GM23248 (cell line): ENCODE results near the gene SCTR. TPM values are rescaled to one million over a fixed set of nuclear protein-coding genes. Genes with fewer than 3 reads are reported as not detected.
A peak's percentile ranks its signal among the peaks of the same experiment; 100 is the strongest.

ENCODE experiments used
- DNase-seq: peaks from one replicate; pipeline ENCODE4 v3.0.0-alpha.2; 2015
- H2AFZ ChIP-seq: fragments of 200-600 bp; sonication (generic); 2 replicates; pipeline ENCODE4 v1.6.1; 2016; ENCODE audit warnings: antibody characterized with exemption
- H3F3A ChIP-seq: fragments of 200-600 bp; sonication (generic); 2 replicates; pipeline ENCODE4 v1.6.1; 2016; ENCODE audit warnings: mild to moderate bottlenecking, antibody characterized with exemption, mixed run types; ENCODE audit not compliant: insufficient read depth
- H3K27ac ChIP-seq: fragments of 200-600 bp; sonication (generic); 2 replicates; pipeline ENCODE4 v1.5.1; 2016; ENCODE audit warnings: mild to moderate bottlenecking
- H3K27me3 ChIP-seq: fragments of 200-600 bp; sonication (generic); replicated peaks from 2 replicates; pipeline ENCODE4 v1.6.1; 2016; ENCODE audit warnings: mild to moderate bottlenecking; ENCODE audit not compliant: insufficient read depth
- H3K36me3 ChIP-seq: fragments of 200-600 bp; sonication (generic); 2 replicates; pipeline ENCODE4 v1.6.1; 2016; ENCODE audit warnings: low read depth, mild to moderate bottlenecking
- H3K4me1 ChIP-seq: fragments of 200-600 bp; sonication (generic); 2 replicates; pipeline ENCODE4 v1.6.1; 2016; ENCODE audit warnings: mild to moderate bottlenecking; ENCODE audit not compliant: insufficient read depth
- H3K4me2 ChIP-seq: fragments of 200-600 bp; sonication (generic); one replicate; pipeline ENCODE4 v1.6.1; 2016; ENCODE audit warnings: mild to moderate bottlenecking; ENCODE audit not compliant: unreplicated experiment
- H3K4me3 ChIP-seq: fragments of 200-600 bp; sonication (generic); 2 replicates; pipeline ENCODE4 v1.5.1; 2016; ENCODE audit warnings: mild to moderate bottlenecking
- H3K79me2 ChIP-seq: fragments of 200-600 bp; sonication (generic); 2 replicates; pipeline ENCODE4 v1.6.1; 2016; ENCODE audit warnings: mild to moderate bottlenecking; ENCODE audit not compliant: insufficient read depth
- H3K9ac ChIP-seq: fragments of 200-600 bp; sonication (generic); 2 replicates; pipeline ENCODE4 v1.6.1; 2016; ENCODE audit warnings: mild to moderate bottlenecking
- H3K9me2 ChIP-seq: fragments of 200-600 bp; sonication (generic); 2 replicates; pipeline ENCODE4 v1.6.1; 2016; ENCODE audit warnings: mixed run types, mild to moderate bottlenecking, moderate library complexity; ENCODE audit not compliant: insufficient read depth
- H3K9me3 ChIP-seq: fragments of 200-600 bp; sonication (generic); one replicate; pipeline ENCODE4 v1.6.1; 2017; ENCODE audit warnings: low read depth
- H4K20me1 ChIP-seq: fragments of 200-600 bp; sonication (generic); 2 replicates; pipeline ENCODE4 v1.6.0; 2016; ENCODE audit not compliant: insufficient read depth
- EZH2 ChIP-seq: fragments of 200-600 bp; sonication (generic); IDR thresholded peaks from 2 replicates; pipeline ENCODE4 v1.6.1; 2018; ENCODE audit warnings: antibody characterized with exemption, mild to moderate bottlenecking; ENCODE audit not compliant: insufficient read depth, poor library complexity, severe bottlenecking
- EZH2phosphoT487 ChIP-seq: fragments of 200-600 bp; sonication (generic); IDR thresholded peaks from 2 replicates; pipeline ENCODE4 v1.6.1; 2018; ENCODE audit warnings: antibody characterized with exemption, moderate library complexity, mild to moderate bottlenecking, low read depth; ENCODE audit not compliant: insufficient read depth
- WGBS, 2 experiments: methylation state at CpG; one replicate each; pipeline ENCODE4 v1.1.6; 2015 to 2017; ENCODE audit warnings: low lambda C conversion rate in 2 of 2, low coverage in 1 of 2; ENCODE audit errors: missing lambda C conversion rate in 2 of 2; 5-methylcytosine and 5-hydroxymethylcytosine counted together
- in situ Hi-C: fragments of 300-500 bp; cut with MboI; formaldehyde crosslinking; loops from 2 replicates; pipeline ENCODE4 v1.15.0; 2020
- polyA plus RNA-seq: library from polyadenylated mRNA; unstranded; fragments of >200 nt; fragmentation: Nextera tagmentation; extraction: Ambion mirVana; gene quantifications from 2 replicates; pipeline ENCODE4 v1.2.1, GENCODE V29; 2016
- total RNA-seq: library from RNA; depleted of rRNA; stranded (reverse); fragments of >200 nt; shearing (Covaris generic); gene quantifications from 2 replicates; pipeline ENCODE4 v1.2.3, GENCODE V29; 2014

Gene SCTR
- total and polyA plus RNA-seq, 2 experiments from 2014 or later, result not detected

DNA sequence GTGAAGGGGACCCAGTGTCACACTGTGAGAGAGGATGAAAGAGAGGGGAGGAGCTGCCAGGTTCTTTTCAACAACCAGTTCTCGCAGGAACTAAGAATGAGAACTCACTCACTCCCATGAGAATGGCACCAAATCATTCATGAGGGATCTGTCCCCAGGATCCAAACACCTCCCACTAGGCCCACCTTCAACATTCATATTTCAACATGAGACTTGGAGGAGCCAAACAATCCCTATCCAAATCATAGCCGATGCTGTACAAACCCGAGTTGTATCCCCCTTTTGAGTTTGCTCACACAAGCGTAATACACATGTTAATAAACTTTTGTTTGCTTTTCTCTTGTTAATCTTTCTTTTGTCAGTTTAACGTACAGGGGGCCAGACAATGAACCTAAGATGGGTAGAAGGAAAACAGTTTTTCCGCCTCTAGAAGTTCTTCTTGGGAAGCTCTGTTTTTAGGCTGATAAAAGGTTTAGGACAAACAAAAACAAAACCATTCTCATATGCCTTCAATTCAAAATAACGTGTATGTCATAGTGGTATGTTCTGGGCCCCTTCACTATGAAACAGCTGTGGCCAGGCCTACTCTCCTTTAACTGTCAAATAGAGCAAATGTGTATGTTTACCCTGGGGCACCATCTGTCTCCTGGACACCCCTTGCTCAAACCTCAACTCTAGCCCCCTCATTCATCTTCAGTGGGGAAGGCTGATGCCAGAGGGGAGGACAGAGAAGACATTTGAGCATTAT is 101.7 kb downstream of the SCTR start:
- in situ Hi-C loops, result no loop called here
- Histone ChIP-seq H4K20me1 (no peaks in the 10 kb centered on the region), H3K4me1 (peaks cover 10% of the 10 kb centered on the region), H3K27me3 (peaks cover 6% of the 10 kb centered on the region; the same call in 1 of the 2 replicates), H3F3A (no peaks in the 10 kb centered on the region), H3K79me2 (no peaks in the 10 kb centered on the region), H3K9me2 (no peaks in the 10 kb centered on the region), H2AFZ (no peak overlapping the region), H3K4me3 (no peak overlapping the region), H3K36me3 (no peaks in the 10 kb centered on the region), H3K4me2 (no peak overlapping the region), H3K9ac (no peak overlapping the region), H3K27ac (no peak overlapping the region), H3K9me3 (no peaks in the 10 kb centered on the region)
- DNase-seq, result no peak
- whole genome bisulfite sequencing, 2 experiments, result 83 to 86% methylated on average over 7 of the region's 7 CpGs
- no peak for TF ChIP-seq EZH2
- no peak for TF ChIP-seq EZH2phosphoT487

GRCh38 chr2:119421741-119422140 is 102.5 kb downstream of the SCTR start:
- H3K27me3 ChIP-seq, result peaks cover 5% of the 10 kb centered on the region; the same call in 1 of the 2 replicates
- DNase-seq, result peak; percentile 17

GRCh38 chr2:119421304-119421703 is 103.0 kb downstream of the SCTR start:
- TF ChIP-seq EZH2 (no peak), EZH2phosphoT487 (no peak)
- H4K20me1 ChIP-seq, result no peaks in the 10 kb centered on the region
- no peaks in the 10 kb centered on the region for H3K9me3 ChIP-seq
- H3K79me2 ChIP-seq, result no peaks in the 10 kb centered on the region
- H3K4me2 ChIP-seq, result no peak overlapping the region
- no peak overlapping the region for H3K9ac ChIP-seq
- no peak overlapping the region for H3K4me3 ChIP-seq
- no peak for DNase-seq
- H3K27me3 ChIP-seq, result peaks cover under 1% of the 10 kb centered on the region; the same call in 1 of the 2 replicates
- peaks cover 10% of the 10 kb centered on the region for H3K4me1 ChIP-seq
- H2AFZ ChIP-seq, result no peak overlapping the region
- no peaks in the 10 kb centered on the region for H3K9me2 ChIP-seq
- no peaks in the 10 kb centered on the region for H3K36me3 ChIP-seq
- in situ Hi-C loops, result no loop called here
- H3F3A ChIP-seq, result no peaks in the 10 kb centered on the region
- no peak overlapping the region for H3K27ac ChIP-seq
- 75 to 100% methylated on average over 1 of the region's 1 CpG for WGBS, 2 experiments

More at GRCh38 chr2:119421741-119422140, 102.5 kb downstream of the SCTR start:
- Histone ChIP-seq H3K4me2 (no peak overlapping the region), H3F3A (no peaks in the 10 kb centered on the region), H3K9me3 (no peaks in the 10 kb centered on the region), H3K9me2 (no peaks in the 10 kb centered on the region), H3K4me3 (no peak overlapping the region), H3K36me3 (no peaks in the 10 kb centered on the region), H4K20me1 (no peaks in the 10 kb centered on the region), H3K27ac (no peak overlapping the region), H2AFZ (no peak overlapping the region), H3K4me1 (peaks cover 10% of the 10 kb centered on the region), H3K79me2 (no peaks in the 10 kb centered on the region), H3K9ac (no peak overlapping the region)
- TF ChIP-seq EZH2 (no peak), EZH2phosphoT487 (no peak)
- in situ Hi-C loops, result no loop called here

DNA sequence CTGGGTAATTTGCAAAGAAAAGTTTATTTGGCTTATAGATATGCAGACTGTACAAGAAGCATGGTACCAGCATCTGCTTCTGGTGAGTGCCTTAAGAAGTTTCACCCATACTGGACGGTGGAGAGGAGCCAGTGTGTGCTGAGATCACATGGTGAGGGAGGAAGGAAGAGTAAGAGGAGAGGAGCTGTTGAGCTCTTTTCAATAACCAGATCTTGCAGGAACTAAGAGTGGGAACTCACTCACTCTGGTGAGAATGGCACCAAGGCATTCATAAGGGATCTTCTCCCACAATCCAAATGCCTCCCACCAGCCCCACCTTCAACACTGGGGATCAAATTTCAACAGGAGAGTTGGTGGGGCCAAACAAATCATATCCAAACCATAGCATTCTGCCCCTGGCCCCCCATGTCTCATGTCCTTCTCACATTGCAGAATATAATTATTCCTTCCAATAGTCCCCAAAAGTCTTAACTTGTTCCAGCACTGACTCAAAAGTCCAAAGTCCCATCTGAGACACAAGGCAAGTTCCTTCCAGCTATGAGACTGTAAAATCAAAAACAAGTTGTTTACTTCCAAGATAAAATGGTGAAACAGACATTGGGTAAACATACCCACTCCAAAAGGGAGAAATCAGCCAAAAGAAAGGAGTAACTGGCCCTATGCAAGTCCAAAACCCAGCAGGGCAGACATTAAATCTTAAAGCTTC is 104.3 kb downstream of the SCTR start:
- Histone ChIP-seq H3K9ac (no peak overlapping the region), H3F3A (no peaks in the 10 kb centered on the region), H2AFZ (no peak overlapping the region), H3K4me3 (no peak overlapping the region), H3K4me1 (peaks cover 10% of the 10 kb centered on the region), H3K9me2 (no peaks in the 10 kb centered on the region), H4K20me1 (no peaks in the 10 kb centered on the region), H3K9me3 (no peaks in the 10 kb centered on the region), H3K36me3 (no peaks in the 10 kb centered on the region), H3K4me2 (no peak overlapping the region), H3K27me3 (no peaks in the 10 kb centered on the region), H3K27ac (no peak overlapping the region), H3K79me2 (no peaks in the 10 kb centered on the region)
- TF ChIP-seq EZH2 (no peak), EZH2phosphoT487 (no peak)
- WGBS, 2 experiments, result 33 to 43% methylated on average over 1 of the region's 1 CpG
- in situ Hi-C loops, result no loop called here
- DNase-seq, result no peak
